HG02970 (cell line): Measurements from ENCODE around the gene AHRR.

ENCODE experiments used
- ATAC-seq: cut with Tn5 transposase; IDR thresholded peaks from one replicate; pipeline ENCODE4 v1.9.1; 2021; ENCODE audit warnings: mild to moderate bottlenecking, moderate library complexity, moderate number of reproducible peaks; ENCODE audit not compliant: unreplicated experiment, low FRiP score

The AHRR gene

GRCh38 chr5:344668-345067 is 23.2 kb downstream of the AHRR start:
- ATAC-seq: no peak

- ATAC-seq: no peak
Observed at GRCh38 chr5:345404-346195, 24.1 kb downstream of the AHRR start.

- ATAC-seq: no peak
Observed at GRCh38 chr5:346229-346935, 24.9 kb downstream of the AHRR start.

- no peak for ATAC-seq
Observed at GRCh38 chr5:347712-348284, 26.3 kb downstream of the AHRR start.

DNA sequence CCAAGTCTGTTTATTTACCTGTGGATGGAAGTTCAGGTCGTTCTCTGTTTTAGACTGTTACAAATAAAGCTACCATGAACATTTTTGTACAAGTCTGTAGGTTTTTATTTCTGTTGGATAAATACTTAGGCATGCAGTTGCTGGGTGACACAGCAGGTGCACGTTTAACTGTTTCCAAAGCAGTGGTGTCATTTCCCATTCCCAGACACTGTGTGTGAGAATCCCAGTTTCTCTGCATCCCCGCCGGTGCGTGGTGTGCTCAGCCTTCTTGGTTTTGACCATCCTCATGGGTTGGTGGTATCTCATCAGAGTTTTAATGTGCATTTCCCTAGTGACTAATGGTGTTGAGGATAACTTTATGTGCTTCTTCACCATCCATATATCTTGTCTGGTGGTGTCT is 27.2 kb downstream of the AHRR start:
- ATAC-seq: no peak

GRCh38 chr5:350355-350754 is 28.8 kb downstream of the AHRR start:
- no peak for ATAC-seq

DNA sequence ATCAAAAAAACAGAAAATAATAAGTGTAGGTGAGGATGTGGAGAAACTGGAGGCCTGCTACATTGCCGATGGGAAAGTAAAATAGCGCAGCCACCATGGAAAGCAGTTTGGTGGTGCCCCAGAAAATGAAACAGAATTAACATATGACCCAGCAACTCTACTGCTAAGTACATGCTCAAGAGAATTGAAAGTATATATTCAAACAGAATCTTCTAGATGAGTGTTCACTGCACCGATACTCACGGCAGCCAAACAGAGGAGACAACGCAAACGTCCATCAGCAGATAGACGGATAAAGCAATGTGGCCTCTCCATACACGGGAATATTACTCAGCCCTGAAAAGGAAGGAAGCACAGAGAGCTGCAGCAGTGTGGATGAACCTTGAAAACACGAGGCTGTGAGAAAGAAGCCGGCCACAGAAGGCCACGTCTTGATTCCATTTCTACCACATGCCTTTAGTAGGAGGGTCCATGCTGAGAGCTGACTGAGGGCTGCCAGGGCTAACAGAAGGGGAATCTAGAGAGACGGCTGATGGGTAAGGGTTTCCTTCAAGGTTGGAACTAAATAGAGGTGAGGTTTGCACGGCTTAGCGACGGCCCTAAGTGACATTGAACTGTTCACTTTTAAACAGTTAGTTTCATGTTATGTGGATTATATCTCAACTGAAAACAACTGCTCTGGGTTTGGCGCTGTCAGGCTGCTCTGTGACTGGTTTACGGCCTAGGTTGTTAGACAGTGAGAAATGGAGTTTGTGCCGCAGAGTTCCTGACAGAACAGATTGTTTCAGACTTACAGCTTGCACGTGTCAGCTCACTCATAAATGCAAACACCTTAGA is 29.8 kb downstream of the AHRR start:
- ATAC-seq: no peak

DNA sequence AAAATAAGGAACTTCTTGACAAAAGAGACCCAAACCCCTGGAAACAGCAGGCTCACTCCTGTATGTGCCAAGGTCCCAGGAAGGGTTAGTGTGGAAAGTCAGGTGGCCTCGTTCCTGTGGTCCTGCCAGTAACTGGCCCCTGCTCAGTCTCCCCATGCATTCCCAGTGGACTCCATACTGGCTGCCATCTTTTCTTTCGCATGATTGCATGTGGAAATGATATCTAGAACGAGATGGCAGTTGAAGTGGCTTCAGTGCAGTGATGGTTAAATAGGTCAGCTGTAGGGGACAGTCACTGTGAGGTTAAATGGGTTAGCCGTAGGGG is 30.4 kb downstream of the AHRR start:
- no peak for ATAC-seq

GRCh38 chr5:352639-353611 is 31.4 kb downstream of the AHRR start:
- no peak for ATAC-seq

GRCh38 chr5:353612-354580 is 32.4 kb downstream of the AHRR start:
- ATAC-seq: no peak

- no peak for ATAC-seq
Observed at GRCh38 chr5:354581-355378, 33.3 kb downstream of the AHRR start.

DNA sequence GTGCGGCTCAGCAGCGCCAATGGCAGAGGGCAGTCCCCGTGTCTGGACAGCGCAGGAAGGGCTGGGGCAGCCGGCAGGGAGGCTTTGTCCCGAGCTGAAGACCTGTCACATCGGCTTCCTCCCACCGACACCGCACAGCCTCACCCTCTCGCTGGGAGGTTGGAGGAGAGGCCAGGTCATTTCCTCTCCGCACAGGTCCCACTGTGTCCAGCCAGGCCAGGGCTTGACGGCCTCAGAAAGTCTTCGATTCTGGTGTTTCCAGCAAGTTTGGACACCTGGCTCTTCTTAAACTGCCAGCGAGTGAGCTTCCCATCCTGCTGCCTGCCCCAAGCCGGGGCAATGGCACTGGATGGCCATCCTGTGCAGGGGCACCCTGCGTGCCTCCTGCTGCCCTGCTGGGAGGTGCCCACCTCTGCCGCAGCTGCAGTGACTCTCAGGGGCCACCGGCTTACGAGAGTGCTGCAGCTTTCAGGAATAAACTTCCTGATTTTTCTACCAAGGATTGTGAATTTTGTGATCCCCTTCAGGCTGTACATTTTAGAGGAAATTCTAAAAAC is 33.9 kb downstream of the AHRR start:
- no peak for ATAC-seq

DNA sequence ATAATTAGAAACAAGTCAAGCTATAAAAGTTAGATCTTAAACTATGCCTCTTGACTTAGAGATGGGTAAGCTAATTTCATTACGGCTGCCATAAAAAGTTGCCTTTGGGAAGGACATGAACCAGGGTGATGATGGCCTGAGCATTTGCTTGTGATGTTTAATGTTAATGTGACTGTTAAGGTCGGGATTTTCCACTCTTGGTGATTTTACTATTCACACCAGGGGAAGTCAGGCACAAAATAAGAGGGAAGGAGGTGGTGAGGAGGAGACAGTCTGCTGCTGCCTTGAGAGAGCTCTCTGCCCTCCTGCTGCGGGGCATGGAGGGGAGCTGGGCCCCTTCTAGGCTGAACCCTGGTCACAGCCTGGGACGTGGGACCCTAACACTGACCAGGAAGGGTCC is 34.4 kb downstream of the AHRR start:
- ATAC-seq: no peak

GRCh38 chr5:359301-359897 is 37.9 kb downstream of the AHRR start:
- no peak for ATAC-seq

DNA sequence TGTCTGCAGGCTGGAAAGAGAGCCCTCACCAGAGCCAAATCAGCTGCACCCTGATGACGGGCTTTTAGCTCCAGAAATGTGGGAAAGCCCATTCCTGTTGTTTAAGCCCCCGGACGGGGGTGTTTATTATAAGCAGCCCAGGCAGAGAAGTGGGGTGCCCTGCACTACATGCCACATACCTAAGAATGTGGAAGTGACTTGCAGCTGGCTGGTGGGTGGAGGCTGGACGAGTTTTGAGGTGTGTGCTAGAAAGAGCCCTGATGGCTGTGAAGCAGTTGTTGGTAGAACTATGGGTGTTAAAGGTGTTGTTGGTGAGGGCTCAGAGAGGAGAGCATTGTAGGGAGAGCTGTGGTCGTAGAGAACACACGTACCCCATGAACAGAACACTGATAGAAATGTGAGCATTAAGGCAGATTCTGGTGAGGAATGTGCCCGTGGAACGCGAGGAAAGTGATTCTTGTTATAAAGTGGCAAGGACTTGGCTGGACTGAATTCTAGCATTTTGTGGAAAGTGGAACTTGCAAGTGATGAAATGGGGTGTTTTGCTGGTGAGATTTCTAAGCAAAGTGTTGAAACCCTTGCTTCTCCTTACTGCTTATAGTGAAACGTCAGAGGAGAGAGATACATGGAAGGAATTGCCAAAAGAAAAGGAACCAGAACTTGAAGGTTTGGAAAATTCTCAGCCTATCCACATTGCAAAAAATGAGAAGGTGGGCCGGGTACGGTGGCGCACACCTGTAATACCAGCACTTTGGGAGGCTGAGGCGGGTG is 38.9 kb downstream of the AHRR start:
- ATAC-seq: no peak

DNA sequence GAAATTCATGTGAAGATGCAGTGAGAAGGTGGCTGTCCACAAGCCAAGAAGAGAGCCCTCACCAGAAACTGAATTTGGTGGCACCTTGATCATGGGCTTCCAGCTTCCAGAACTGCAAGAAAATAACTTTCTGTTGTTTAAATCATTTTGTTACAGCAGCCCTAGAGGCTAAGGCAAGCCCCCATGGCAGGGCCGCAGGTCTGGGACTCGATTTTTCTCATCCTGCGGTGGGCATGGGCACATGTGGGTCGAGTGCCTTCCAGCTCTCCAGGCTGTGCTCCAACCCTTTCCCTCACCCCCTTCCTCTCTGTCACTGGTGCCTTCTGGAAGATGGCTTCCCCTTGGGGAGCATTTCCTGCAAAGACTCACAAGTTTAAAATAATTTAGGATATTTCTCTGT is 40.7 kb downstream of the AHRR start:
- ATAC-seq: no peak
